ENCODE results near the gene DTHD1.

DTHD1 gene

GRCh38 chr4:36321176-36321575 lies 39.8 kb downstream of the DTHD1 start:
- H3K4me3 ChIP-seq (ENCODE audit: insufficient read depth in 1 of 2, low read depth in 1 of 2, low read length in 2 of 2), result no peak overlapping the region
- H2BK12ac ChIP-seq (ENCODE audit: low read length in 2 of 2), result no peak overlapping the region
- no peaks in the 10 kb centered on the region for H3K27me3 ChIP-seq (ENCODE audit: control insufficient read depth in 1 of 2, insufficient read depth in 1 of 2, low read length in 2 of 2)
- H2AK5ac ChIP-seq (ENCODE audit: low read length, severe bottlenecking), result no peak overlapping the region
- no peak overlapping the region for H2BK5ac ChIP-seq (ENCODE audit: low read depth, low read length, poor library complexity, severe bottlenecking)
- H3K79me1 ChIP-seq (replicated peaks; ENCODE audit: low read length, poor library complexity, severe bottlenecking), result no peaks in the 10 kb centered on the region
- no peak overlapping the region for H3K18ac ChIP-seq (ENCODE audit: low read depth in 1 of 2, low read length in 2 of 2)
- no peak overlapping the region for H3K23ac ChIP-seq (ENCODE audit: low read length in 2 of 2)
- H3K9ac ChIP-seq (ENCODE audit: low read length), result no peak overlapping the region
- no peak overlapping the region for H3K4me2 ChIP-seq (ENCODE audit: low read length, poor library complexity, severe bottlenecking)
- no peaks in the 10 kb centered on the region for H3K4me1 ChIP-seq (ENCODE audit: control insufficient read depth, insufficient read depth, low read depth, low read length)
- H3K4ac ChIP-seq (ENCODE audit: low read depth in 1 of 2, low read length in 2 of 2), result no peak overlapping the region
- no peak overlapping the region for H3K27ac ChIP-seq (ENCODE audit: low read length, poor library complexity, severe bottlenecking)
- H2BK15ac ChIP-seq (ENCODE audit: low read depth, poor library complexity, severe bottlenecking), result no peak overlapping the region
- no peaks in the 10 kb centered on the region for H3K36me3 ChIP-seq (ENCODE audit: control insufficient read depth in 1 of 2, insufficient read depth in 2 of 2, low read depth in 1 of 2, low read length in 2 of 2)
- H3K9me3 ChIP-seq (ENCODE audit: control insufficient read depth, low read length), result no peaks in the 10 kb centered on the region
- H4K8ac ChIP-seq (ENCODE audit: low read length), result no peak overlapping the region
- H2AFZ ChIP-seq (ENCODE audit: low read depth, low read length), result no peak overlapping the region
- no peak overlapping the region for H4K91ac ChIP-seq (ENCODE audit: low read length)
- no peak overlapping the region for H3K14ac ChIP-seq (ENCODE audit: low read length in 2 of 2)
- no peak for DNase-seq
- 79% methylated on average over 3 of the region's 4 CpGs for WGBS
- no peak overlapping the region for H2BK120ac ChIP-seq (ENCODE audit: low read depth, low read length)

DNA sequence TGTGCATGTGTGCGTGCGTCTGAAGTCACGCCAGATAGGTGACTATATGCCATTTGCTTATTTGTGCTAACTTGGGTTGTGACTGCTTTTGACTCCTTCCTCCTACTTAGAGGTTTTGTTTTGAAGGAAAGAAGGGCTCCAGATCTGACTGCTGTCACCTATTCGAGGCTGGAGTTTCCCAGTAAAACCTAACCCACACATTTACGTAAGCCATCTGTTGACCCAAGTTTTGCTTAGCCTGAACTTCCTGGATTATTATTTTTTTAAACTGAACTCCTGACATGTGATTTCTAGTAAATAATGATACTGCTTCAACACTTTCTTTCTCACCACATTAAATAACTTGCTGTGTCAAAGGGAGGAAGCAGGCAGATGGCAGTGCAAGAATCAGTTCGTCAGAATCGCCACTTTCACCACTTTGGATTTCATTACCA lies 41.5 kb downstream of the DTHD1 start:
- Histone ChIP-seq H2BK12ac (ENCODE audit: low read length in 2 of 2) (no peak overlapping the region), H3K36me3 (ENCODE audit: control insufficient read depth in 1 of 2, insufficient read depth in 2 of 2, low read depth in 1 of 2, low read length in 2 of 2) (no peaks in the 10 kb centered on the region), H2BK15ac (ENCODE audit: low read depth, poor library complexity, severe bottlenecking) (no peak overlapping the region), H3K18ac (ENCODE audit: low read depth in 1 of 2, low read length in 2 of 2) (no peak overlapping the region), H3K79me1 (replicated peaks; ENCODE audit: low read length, poor library complexity, severe bottlenecking) (no peaks in the 10 kb centered on the region), H2BK5ac (ENCODE audit: low read depth, low read length, poor library complexity, severe bottlenecking) (no peak overlapping the region), H3K9me3 (ENCODE audit: control insufficient read depth, low read length) (no peaks in the 10 kb centered on the region), H2AK5ac (ENCODE audit: low read length, severe bottlenecking) (no peak overlapping the region), H3K9ac (ENCODE audit: low read length) (no peak overlapping the region), H3K4me3 (ENCODE audit: insufficient read depth in 1 of 2, low read depth in 1 of 2, low read length in 2 of 2) (no peak overlapping the region), H4K91ac (ENCODE audit: low read length) (no peak overlapping the region), H3K4me2 (ENCODE audit: low read length, poor library complexity, severe bottlenecking) (no peak overlapping the region), H3K27ac (ENCODE audit: low read length, poor library complexity, severe bottlenecking) (no peak overlapping the region), H3K4ac (ENCODE audit: low read depth in 1 of 2, low read length in 2 of 2) (no peak overlapping the region), H2BK120ac (ENCODE audit: low read depth, low read length) (no peak overlapping the region), H3K14ac (ENCODE audit: low read length in 2 of 2) (no peak overlapping the region), H2AFZ (ENCODE audit: low read depth, low read length) (no peak overlapping the region), H3K27me3 (ENCODE audit: control insufficient read depth in 1 of 2, insufficient read depth in 1 of 2, low read length in 2 of 2) (no peaks in the 10 kb centered on the region), H3K23ac (ENCODE audit: low read length in 2 of 2) (no peak overlapping the region), H4K8ac (ENCODE audit: low read length) (no peak overlapping the region), H3K4me1 (ENCODE audit: control insufficient read depth, insufficient read depth, low read depth, low read length) (no peaks in the 10 kb centered on the region)
- no peak for DNase-seq
- WGBS, result 87% methylated on average over 5 of the region's 7 CpGs

- Histone ChIP-seq H3K4me2 (ENCODE audit: low read length, poor library complexity, severe bottlenecking) (no peak overlapping the region), H3K79me1 (replicated peaks; ENCODE audit: low read length, poor library complexity, severe bottlenecking) (no peaks in the 10 kb centered on the region), H3K23ac (ENCODE audit: low read length in 2 of 2) (no peak overlapping the region), H3K27me3 (ENCODE audit: control insufficient read depth in 1 of 2, insufficient read depth in 1 of 2, low read length in 2 of 2) (no peaks in the 10 kb centered on the region), H3K36me3 (ENCODE audit: control insufficient read depth in 1 of 2, insufficient read depth in 2 of 2, low read depth in 1 of 2, low read length in 2 of 2) (no peaks in the 10 kb centered on the region), H3K14ac (ENCODE audit: low read length in 2 of 2) (no peak overlapping the region), H3K4ac (ENCODE audit: low read depth in 1 of 2, low read length in 2 of 2) (no peak overlapping the region), H3K27ac (ENCODE audit: low read length, poor library complexity, severe bottlenecking) (no peak overlapping the region), H2BK5ac (ENCODE audit: low read depth, low read length, poor library complexity, severe bottlenecking) (no peak overlapping the region), H3K4me3 (ENCODE audit: insufficient read depth in 1 of 2, low read depth in 1 of 2, low read length in 2 of 2) (no peak overlapping the region), H4K91ac (ENCODE audit: low read length) (no peak overlapping the region), H2AK5ac (ENCODE audit: low read length, severe bottlenecking) (no peak overlapping the region), H2BK12ac (ENCODE audit: low read length in 2 of 2) (no peak overlapping the region), H2BK15ac (ENCODE audit: low read depth, poor library complexity, severe bottlenecking) (no peak overlapping the region), H3K18ac (ENCODE audit: low read depth in 1 of 2, low read length in 2 of 2) (no peak overlapping the region), H3K9ac (ENCODE audit: low read length) (no peak overlapping the region), H2AFZ (ENCODE audit: low read depth, low read length) (no peak overlapping the region), H4K8ac (ENCODE audit: low read length) (no peak overlapping the region), H3K9me3 (ENCODE audit: control insufficient read depth, low read length) (no peaks in the 10 kb centered on the region), H3K4me1 (ENCODE audit: control insufficient read depth, insufficient read depth, low read depth, low read length) (no peaks in the 10 kb centered on the region), H2BK120ac (ENCODE audit: low read depth, low read length) (no peak overlapping the region)
- no CpG with 5 or more reads among the region's 2 CpGs for WGBS
- DNase-seq, result no peak
Observed at GRCh38 chr4:36323816-36324419, 42.5 kb downstream of the DTHD1 start.

DNA sequence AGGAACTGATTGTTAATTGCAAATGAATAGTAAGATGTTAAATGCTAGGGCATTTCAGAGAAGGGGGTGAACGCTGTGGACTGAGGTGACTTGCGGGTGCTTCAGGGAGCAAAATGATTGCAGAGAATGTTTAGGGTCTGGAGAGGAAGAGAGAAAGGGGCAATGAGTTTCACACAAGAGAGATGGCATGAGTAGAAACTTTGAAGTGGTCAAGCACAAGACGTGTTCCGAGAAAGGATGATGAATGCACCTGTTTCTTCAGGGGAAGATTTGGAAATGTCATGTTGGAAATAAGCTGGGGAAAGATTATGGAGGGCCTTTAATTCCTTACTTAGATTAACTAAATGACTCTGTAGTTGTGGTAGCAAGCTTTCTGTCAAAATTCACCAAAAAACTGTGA lies 43.4 kb downstream of the DTHD1 start:
- no peak overlapping the region for H4K91ac ChIP-seq (ENCODE audit: low read length)
- H2AK5ac ChIP-seq (ENCODE audit: low read length, severe bottlenecking), result no peak overlapping the region

More for the DNA sequence above, 43.4 kb downstream of the DTHD1 start:
- Histone ChIP-seq H3K9me3 (ENCODE audit: control insufficient read depth, low read length) (no peaks in the 10 kb centered on the region), H3K18ac (ENCODE audit: low read depth in 1 of 2, low read length in 2 of 2) (no peak overlapping the region), H2BK5ac (ENCODE audit: low read depth, low read length, poor library complexity, severe bottlenecking) (no peak overlapping the region), H3K4me2 (ENCODE audit: low read length, poor library complexity, severe bottlenecking) (no peak overlapping the region), H3K14ac (ENCODE audit: low read length in 2 of 2) (no peak overlapping the region), H3K79me1 (replicated peaks; ENCODE audit: low read length, poor library complexity, severe bottlenecking) (no peaks in the 10 kb centered on the region), H3K27ac (ENCODE audit: low read length, poor library complexity, severe bottlenecking) (no peak overlapping the region), H3K4me1 (ENCODE audit: control insufficient read depth, insufficient read depth, low read depth, low read length) (no peaks in the 10 kb centered on the region), H3K36me3 (ENCODE audit: control insufficient read depth in 1 of 2, insufficient read depth in 2 of 2, low read depth in 1 of 2, low read length in 2 of 2) (no peaks in the 10 kb centered on the region), H2BK12ac (ENCODE audit: low read length in 2 of 2) (no peak overlapping the region), H4K8ac (ENCODE audit: low read length) (no peak overlapping the region), H3K9ac (ENCODE audit: low read length) (no peak overlapping the region), H2BK120ac (ENCODE audit: low read depth, low read length) (no peak overlapping the region), H3K27me3 (ENCODE audit: control insufficient read depth in 1 of 2, insufficient read depth in 1 of 2, low read length in 2 of 2) (no peaks in the 10 kb centered on the region), H2BK15ac (ENCODE audit: low read depth, poor library complexity, severe bottlenecking) (no peak overlapping the region), H2AFZ (ENCODE audit: low read depth, low read length) (no peak overlapping the region), H3K4me3 (ENCODE audit: insufficient read depth in 1 of 2, low read depth in 1 of 2, low read length in 2 of 2) (no peak overlapping the region), H3K23ac (ENCODE audit: low read length in 2 of 2) (no peak overlapping the region), H3K4ac (ENCODE audit: low read depth in 1 of 2, low read length in 2 of 2) (no peak overlapping the region)
- no peak for DNase-seq
- 90% methylated on average over 4 of the region's 4 CpGs for WGBS
